ENCODE results near the gene CARMIL1. TPM values are rescaled to one million over a fixed set of nuclear protein-coding genes. Genes with fewer than 3 reads are reported as not detected.

CARMIL1 gene
- total RNA-seq, 1 experiment from 2014 or later, result 25.9 TPM

DNA sequence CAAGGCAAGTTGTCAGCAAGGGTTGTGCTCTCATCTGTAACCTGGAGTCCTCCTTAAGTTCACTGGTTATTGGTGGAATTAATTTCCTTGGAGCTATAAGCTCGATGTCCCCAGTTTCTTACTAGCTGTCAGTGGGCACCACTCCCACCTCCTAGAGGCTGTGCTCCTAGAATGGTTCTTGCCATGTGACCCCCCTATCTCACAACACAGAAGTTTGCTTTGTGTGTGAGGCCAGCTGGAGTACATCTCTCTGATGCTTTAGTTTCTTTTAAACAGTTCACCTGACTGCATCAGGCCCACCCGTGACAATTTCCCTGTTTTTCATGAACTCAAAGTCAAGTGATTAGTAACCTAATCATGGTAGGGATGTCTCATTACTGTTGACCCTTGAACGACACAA is 193.7 kb downstream of the CARMIL1 start:
- TF ChIP-seq, protein P1, sequence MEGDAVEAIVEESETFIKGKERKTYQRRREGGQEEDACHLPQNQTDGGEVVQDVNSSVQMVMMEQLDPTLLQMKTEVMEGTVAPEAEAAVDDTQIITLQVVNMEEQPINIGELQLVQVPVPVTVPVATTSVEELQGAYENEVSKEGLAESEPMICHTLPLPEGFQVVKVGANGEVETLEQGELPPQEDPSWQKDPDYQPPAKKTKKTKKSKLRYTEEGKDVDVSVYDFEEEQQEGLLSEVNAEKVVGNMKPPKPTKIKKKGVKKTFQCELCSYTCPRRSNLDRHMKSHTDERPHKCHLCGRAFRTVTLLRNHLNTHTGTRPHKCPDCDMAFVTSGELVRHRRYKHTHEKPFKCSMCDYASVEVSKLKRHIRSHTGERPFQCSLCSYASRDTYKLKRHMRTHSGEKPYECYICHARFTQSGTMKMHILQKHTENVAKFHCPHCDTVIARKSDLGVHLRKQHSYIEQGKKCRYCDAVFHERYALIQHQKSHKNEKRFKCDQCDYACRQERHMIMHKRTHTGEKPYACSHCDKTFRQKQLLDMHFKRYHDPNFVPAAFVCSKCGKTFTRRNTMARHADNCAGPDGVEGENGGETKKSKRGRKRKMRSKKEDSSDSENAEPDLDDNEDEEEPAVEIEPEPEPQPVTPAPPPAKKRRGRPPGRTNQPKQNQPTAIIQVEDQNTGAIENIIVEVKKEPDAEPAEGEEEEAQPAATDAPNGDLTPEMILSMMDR (IDR thresholded peaks at IDR 0.05; ENCODE audit: insufficient read depth in 1 of 2, low read depth in 1 of 2, low read length in 1 of 2, severe bottlenecking in 1 of 2, unreplicated experiment in 1 of 2), result no peak
- H3K4me3 Mint-ChIP-seq (ENCODE audit: unreplicated experiment), result no peak overlapping the region
- no TSS peak for BruUV-seq (replicated peaks)
- no peaks in the 10 kb centered on the region for H3K9me3 ChIP-seq
- H3K4me3 ChIP-seq (ENCODE audit: low read depth, low read length), result no peak overlapping the region
- H3K27ac Mint-ChIP-seq (ENCODE audit: unreplicated experiment), result no peak overlapping the region
- no peaks in the 10 kb centered on the region for H3K27me3 ChIP-seq (replicated peaks; ENCODE audit: control insufficient read depth, insufficient read depth, low read length)
- POLR2A ChIA-PET, result no interaction called here
- H3K36me3 ChIP-seq (ENCODE audit: control insufficient read depth, insufficient read depth, low read length), result no peaks in the 10 kb centered on the region
- H3K9me3 Mint-ChIP-seq (ENCODE audit: unreplicated experiment), result no peaks in the 10 kb centered on the region
- intact Hi-C loops (cut with micrococcal nuclease; ENCODE audit: unreplicated experiment), result no loop called here
- H3K4me1 ChIP-seq, result no peaks in the 10 kb centered on the region
- DNase-seq, result no peak
- H3K27me3 Mint-ChIP-seq (ENCODE audit: insufficient read depth, unreplicated experiment), result no peaks in the 10 kb centered on the region
- H3K4me1 Mint-ChIP-seq (ENCODE audit: low read depth, unreplicated experiment), result no peaks in the 10 kb centered on the region
- CTCF ChIA-PET, result no interaction called here
- peaks cover 21% of the 10 kb centered on the region for H3K36me3 Mint-ChIP-seq (ENCODE audit: insufficient read depth, unreplicated experiment)

DNA sequence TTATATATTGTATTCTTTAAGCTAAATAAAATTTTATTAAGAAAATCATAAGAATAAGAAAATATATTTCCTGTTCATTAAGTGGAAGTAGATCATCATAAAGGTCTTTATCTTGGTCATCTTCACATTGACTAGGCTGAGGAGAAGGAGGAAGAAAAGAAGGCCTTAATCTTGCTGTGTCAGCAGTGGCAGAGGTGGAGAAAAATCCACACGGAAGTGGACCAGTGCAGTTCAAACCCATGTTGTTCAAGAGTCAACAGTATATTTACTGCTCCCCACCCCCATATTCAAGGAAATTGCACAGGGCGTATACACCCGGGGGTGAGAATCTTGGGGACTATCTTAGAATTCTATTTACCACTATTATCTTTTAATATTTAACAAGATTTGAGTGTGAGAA is 194.3 kb downstream of the CARMIL1 start:
- Mint-ChIP-seq H3K4me3 (ENCODE audit: unreplicated experiment) (no peak overlapping the region), H3K36me3 (ENCODE audit: insufficient read depth, unreplicated experiment) (peaks cover 21% of the 10 kb centered on the region), H3K9me3 (ENCODE audit: unreplicated experiment) (no peaks in the 10 kb centered on the region), H3K27ac (ENCODE audit: unreplicated experiment) (no peak overlapping the region), H3K4me1 (ENCODE audit: low read depth, unreplicated experiment) (no peaks in the 10 kb centered on the region), H3K27me3 (ENCODE audit: insufficient read depth, unreplicated experiment) (no peaks in the 10 kb centered on the region)
- Histone ChIP-seq H3K36me3 (ENCODE audit: control insufficient read depth, insufficient read depth, low read length) (no peaks in the 10 kb centered on the region), H3K4me3 (ENCODE audit: low read depth, low read length) (no peak overlapping the region), H3K27me3 (replicated peaks; ENCODE audit: control insufficient read depth, insufficient read depth, low read length) (no peaks in the 10 kb centered on the region), H3K4me1 (no peaks in the 10 kb centered on the region), H3K9me3 (no peaks in the 10 kb centered on the region)
- POLR2A ChIA-PET, result no interaction called here
- no peak for DNase-seq
- CTCF ChIA-PET, result no interaction called here
- no TSS peak for BruUV-seq (replicated peaks)
- intact Hi-C loops (cut with micrococcal nuclease; ENCODE audit: unreplicated experiment), result no loop called here
- TF ChIP-seq, protein P1 (IDR thresholded peaks at IDR 0.05; ENCODE audit: insufficient read depth in 1 of 2, low read depth in 1 of 2, low read length in 1 of 2, severe bottlenecking in 1 of 2, unreplicated experiment in 1 of 2), result no peak

DNA sequence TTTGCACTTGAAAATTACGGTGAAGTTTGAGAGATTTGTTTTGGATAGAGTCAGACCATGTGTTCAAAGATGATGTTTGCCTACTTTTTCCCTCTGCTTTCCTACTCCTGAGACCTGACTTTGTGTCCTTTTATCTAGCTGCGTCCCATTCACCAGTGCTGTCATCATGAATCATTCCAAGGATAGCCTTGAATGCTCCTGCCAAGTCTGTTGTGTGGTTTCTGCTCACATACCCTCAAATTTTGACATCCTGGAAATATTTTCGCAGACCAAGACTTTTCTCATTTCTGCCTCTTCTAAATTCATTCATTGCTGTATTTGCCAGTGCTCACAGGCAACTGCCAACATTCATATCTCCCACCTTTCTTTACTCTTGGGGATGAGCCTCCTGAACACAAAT is 197.0 kb downstream of the CARMIL1 start:
- Mint-ChIP-seq H3K27ac (ENCODE audit: unreplicated experiment) (no peak overlapping the region), H3K4me3 (ENCODE audit: unreplicated experiment) (no peak overlapping the region), H3K4me1 (ENCODE audit: low read depth, unreplicated experiment) (no peaks in the 10 kb centered on the region), H3K36me3 (ENCODE audit: insufficient read depth, unreplicated experiment) (peaks cover 21% of the 10 kb centered on the region), H3K9me3 (ENCODE audit: unreplicated experiment) (no peaks in the 10 kb centered on the region), H3K27me3 (ENCODE audit: insufficient read depth, unreplicated experiment) (no peaks in the 10 kb centered on the region)
- intact Hi-C loops (cut with micrococcal nuclease; ENCODE audit: unreplicated experiment), result no loop called here
- TF ChIP-seq, protein P1 (IDR thresholded peaks at IDR 0.05; ENCODE audit: insufficient read depth in 1 of 2, low read depth in 1 of 2, low read length in 1 of 2, severe bottlenecking in 1 of 2, unreplicated experiment in 1 of 2), result no peak
- no peaks in the 10 kb centered on the region for H3K4me1 ChIP-seq
- DNase-seq, result no peak
- no peaks in the 10 kb centered on the region for H3K9me3 ChIP-seq
- ChIA-PET POLR2A (no interaction called here), CTCF (no interaction called here)
- BruUV-seq (replicated peaks), result no TSS peak
- no peaks in the 10 kb centered on the region for H3K27me3 ChIP-seq (replicated peaks; ENCODE audit: control insufficient read depth, insufficient read depth, low read length)
- H3K36me3 ChIP-seq (ENCODE audit: control insufficient read depth, insufficient read depth, low read length), result no peaks in the 10 kb centered on the region
- no peak overlapping the region for H3K4me3 ChIP-seq (ENCODE audit: low read depth, low read length)

Data from Caco-2 (cell line).